SK-N-SH (cell line): ENCODE results near the gene SPRYD4. TPM values are rescaled to one million over a fixed set of nuclear protein-coding genes. Genes with fewer than 3 reads are reported as not detected.

Experiments used
- CTCF ChIA-PET: fragments of 300-600, 350-600 bp; formaldehyde crosslinking; extraction: SDS; loops from one replicate; lab custom pipeline; 2021; lab: Yijun Ruan, JAX
- POLR2A ChIA-PET: fragments of 350-600 bp; sonication (Branson Sonifier 250); formaldehyde crosslinking; extraction: SDS; loops from one replicate; lab custom pipeline; 2020; ENCODE audit warnings: antibody characterized with exemption, inconsistent platforms; lab: Yijun Ruan, JAX
- DNase-seq: peaks from one replicate; pipeline ENCODE4 v3.0.0; 2012
- H2AFZ ChIP-seq: fragments of 200-600 bp; sonication (generic); 2 replicates; pipeline ENCODE4 v1.8.1; 2016; ENCODE audit warnings: antibody characterized with exemption, mild to moderate bottlenecking, low read depth
- H3F3A ChIP-seq: fragments of 200-600 bp; sonication (generic); replicated peaks from 2 replicates; pipeline ENCODE3; 2016; ENCODE audit warnings: antibody characterized with exemption, mild to moderate bottlenecking; ENCODE audit not compliant: insufficient read depth
- H3K27ac ChIP-seq, 2 experiments: fragments of 200-500 bp in 1 of 2; fragments of 200-600 bp in 1 of 2; sonication (Bioruptor generic) in 1 of 2; sonication (generic), shearing (Covaris generic) in 1 of 2; 2 replicates each; pipeline versions ENCODE4 v1.5.1 to v1.6.1; 2014 to 2016; ENCODE audit warnings: low read depth in 2 of 2, inconsistent platforms in 1 of 2, low read length in 1 of 2, mild to moderate bottlenecking in 1 of 2, mixed read lengths in 1 of 2
- H3K27me3 ChIP-seq: fragments of 200-600 bp; sonication (generic), shearing (Covaris generic); 2 replicates; pipeline ENCODE4 v1.6.1; 2016; ENCODE audit warnings: mixed run types; ENCODE audit not compliant: insufficient read depth
- H3K36me3 ChIP-seq, 2 experiments: fragments of 200-500 bp in 1 of 2; fragments of 200-600 bp in 1 of 2; sonication (Bioruptor generic) in 1 of 2; sonication (generic) in 1 of 2; replicated peaks in 1 of 2; 2 replicates each; pipeline versions ENCODE3 to v1.5.1; 2014 to 2016; ENCODE audit warnings: low read length in 1 of 2, mild to moderate bottlenecking in 1 of 2; ENCODE audit not compliant: insufficient read depth in 2 of 2, control insufficient read depth in 1 of 2
- H3K4me1 ChIP-seq, 2 experiments: fragments of 200-500 bp in 1 of 2; fragments of 200-600 bp in 1 of 2; sonication (Bioruptor generic) in 1 of 2; sonication (generic), shearing (Covaris generic) in 1 of 2; 2 replicates each; pipeline versions ENCODE4 v1.5.1 to v1.6.1; 2014 to 2016; ENCODE audit warnings: low read depth in 1 of 2, low read length in 1 of 2, mixed run types in 1 of 2; ENCODE audit not compliant: insufficient read depth in 2 of 2, control insufficient read depth in 1 of 2
- H3K4me2 ChIP-seq: fragments of 200-600 bp; sonication (generic), shearing (Covaris generic); 2 replicates; pipeline ENCODE4 v1.6.1; 2017; ENCODE audit warnings: mixed run types
- H3K4me3 ChIP-seq, 2 experiments: fragments of 200-500 bp in 1 of 2; fragments of 200-600 bp in 1 of 2; sonication (Bioruptor generic) in 1 of 2; sonication (generic), shearing (Covaris generic) in 1 of 2; 2 replicates each; pipeline versions ENCODE4 v1.5.1 to v1.8.1; 2014 to 2016; ENCODE audit warnings: low read depth in 2 of 2, inconsistent platforms in 1 of 2, low read length in 1 of 2, mild to moderate bottlenecking in 1 of 2, mixed read lengths in 1 of 2, moderate library complexity in 1 of 2
- H3K79me2 ChIP-seq: fragments of 200-600 bp; sonication (generic); 2 replicates; pipeline ENCODE4 v1.8.1; 2017; ENCODE audit warnings: mild to moderate bottlenecking; ENCODE audit not compliant: insufficient read depth
- H3K9ac ChIP-seq: fragments of 200-600 bp; sonication (generic); 2 replicates; pipeline ENCODE4 v1.6.1; 2017; ENCODE audit warnings: mixed run types
- H3K9me2 ChIP-seq: fragments of 200-600 bp; sonication (generic); 2 replicates; pipeline ENCODE4 v1.6.1; 2017; ENCODE audit warnings: mixed run types
- H3K9me3 ChIP-seq: fragments of 200-600 bp; sonication (generic); 2 replicates; pipeline ENCODE4 v1.6.1; 2017; ENCODE audit warnings: mixed run types, mild to moderate bottlenecking, moderate library complexity
- H4K20me1 ChIP-seq: fragments of 200-600 bp; sonication (generic); 2 replicates; pipeline ENCODE4 v1.6.1; 2017; ENCODE audit warnings: mild to moderate bottlenecking, mixed run types; ENCODE audit not compliant: insufficient read depth
- CTCF ChIP-seq: fragments of 200-600 bp; sonication (generic); IDR thresholded peaks from 2 replicates; pipeline ENCODE4 v1.6.1; 2017; ENCODE audit warnings: antibody characterized with exemption, mild to moderate bottlenecking, moderate library complexity
- ELF1 ChIP-seq: IDR thresholded peaks from 2 replicates; pipeline ENCODE4 v1.4.0; 2012
- EP300 ChIP-seq, 2 experiments: IDR thresholded peaks; 2 replicates each; pipeline versions ENCODE4 v1.4.0 to v1.6.1; 2012; ENCODE audit warnings: borderline replicate concordance in 1 of 2, low read depth in 1 of 2, low read length in 1 of 2
- FOSL2 ChIP-seq: IDR thresholded peaks from 2 replicates; pipeline ENCODE4 v1.4.0; 2012; ENCODE audit warnings: low read depth, mild to moderate bottlenecking, moderate library complexity, borderline replicate concordance
- FOXJ3 ChIP-seq: sonication (generic); formaldehyde crosslinking; IDR thresholded peaks from 2 replicates; pipeline ENCODE4 v1.5.1; 2020; ENCODE audit warnings: mild to moderate bottlenecking, missing genetic modification reagents
- GATA2 ChIP-seq: sonication (generic); formaldehyde crosslinking; IDR thresholded peaks from 2 replicates; pipeline ENCODE4 v1.5.0; 2020; ENCODE audit warnings: mild to moderate bottlenecking, missing genetic modification reagents
- IRF3 ChIP-seq: fragments of 150-350 bp; IDR thresholded peaks from 2 replicates; pipeline ENCODE4 v1.6.1; 2016; ENCODE audit warnings: mild to moderate bottlenecking, low read depth, low read length
- JUND ChIP-seq: IDR thresholded peaks from 2 replicates; pipeline ENCODE4 v1.4.0; 2012
- MAX ChIP-seq: IDR thresholded peaks from 2 replicates; pipeline ENCODE4 v1.4.0; 2012; ENCODE audit warnings: low read depth
- RAD21 ChIP-seq: IDR thresholded peaks from 2 replicates; pipeline ENCODE4 v1.6.1; 2012; ENCODE audit warnings: mild to moderate bottlenecking, low read length
- RCOR1 ChIP-seq: fragments of 150-350 bp; IDR thresholded peaks from 2 replicates; pipeline ENCODE4 v1.6.1; 2017; ENCODE audit warnings: antibody characterized with exemption, low read length
- RXRA ChIP-seq: IDR thresholded peaks from 2 replicates; pipeline ENCODE4 v1.4.0; 2012; ENCODE audit warnings: low read depth, mild to moderate bottlenecking, borderline replicate concordance
- SIN3A ChIP-seq: IDR thresholded peaks from 2 replicates; pipeline ENCODE4 v1.6.1; 2012; ENCODE audit warnings: low read depth, mild to moderate bottlenecking, low read length, moderate library complexity, borderline replicate concordance
- SMC3 ChIP-seq: IDR thresholded peaks from 2 replicates; pipeline ENCODE4 v1.6.1; 2012; ENCODE audit warnings: low read depth, low read length, improper control_type of control experiment
- TAF1 ChIP-seq: IDR thresholded peaks from 2 replicates; pipeline ENCODE4 v1.6.1; 2012; ENCODE audit warnings: low read depth, mild to moderate bottlenecking, low read length, moderate library complexity, borderline replicate concordance
- TCF12 ChIP-seq: IDR thresholded peaks from 2 replicates; pipeline ENCODE4 v1.4.0; 2012
- TEAD4 ChIP-seq: IDR thresholded peaks from 2 replicates; pipeline ENCODE4 v1.4.0; 2012; ENCODE audit warnings: mild to moderate bottlenecking, borderline replicate concordance; ENCODE audit not compliant: insufficient read depth
- USF1 ChIP-seq: IDR thresholded peaks from 2 replicates; pipeline ENCODE4 v1.4.0; 2012; ENCODE audit warnings: low read depth, borderline replicate concordance
- USF2 ChIP-seq: fragments of 150-350 bp; IDR thresholded peaks from 2 replicates; pipeline ENCODE4 v1.6.1; 2017; ENCODE audit warnings: antibody characterized with exemption, low read length, low read depth, borderline replicate concordance
- YY1 ChIP-seq: IDR thresholded peaks from 2 replicates; pipeline ENCODE4 v1.4.0; 2012; ENCODE audit warnings: low read depth, mild to moderate bottlenecking
- WGBS: methylation state at CpG from one replicate; pipeline ENCODE4 v1.1.6; 2017; ENCODE audit warnings: low lambda C conversion rate; 5-methylcytosine and 5-hydroxymethylcytosine counted together
- polyA plus RNA-seq, 3 experiments: library from polyadenylated mRNA; depleted of rRNA; stranded (reverse); fragments of >200 nt; gene quantifications; 2 replicates each; pipeline ENCODE4 v1.2.3, GENCODE V29; 2012

SPRYD4 gene
- polyA plus RNA-seq, 1 of the 3 experiments (the other 2 are of a cell fraction) = 2.6 TPM

GRCh38 chr12:56486694-56487093 lies 18.3 kb downstream of the SPRYD4 start:
- Histone ChIP-seq H3F3A (peaks cover 7% of the 10 kb centered on the region), H3K4me2 (no peak overlapping the region), H3K79me2 (no peaks in the 10 kb centered on the region), H2AFZ (no peak overlapping the region), H3K27me3 (peaks cover 10% of the 10 kb centered on the region; the same call in 1 of the 2 replicates), H3K36me3 (no peaks in the 10 kb centered on the region), H3K4me3 (no peak overlapping the region), H3K9ac (no peak overlapping the region), H3K27ac (no peak overlapping the region), H4K20me1 (no peaks in the 10 kb centered on the region), H3K4me1 (peaks cover 0 to 10% of the 10 kb centered on the region in 2 experiments; a peak in 1 of 4 replicates), H3K9me2 (no peaks in the 10 kb centered on the region), H3K9me3 (no peaks in the 10 kb centered on the region)
- POLR2A ChIA-PET = no interaction called here
- 90% methylated on average over 12 of the region's 12 CpGs for WGBS
- DNase-seq = no peak
- CTCF ChIA-PET = interaction anchor here (0.9 kb wide), 1 partner anchor 13 kb away, joined by 3 read pairs; no protein-coding TSS in a partner anchor
- TF ChIP-seq SMC3 = no peak
- TF ChIP-seq GATA2 (CRISPR knock-in tag) = no peak
- no peak for TF ChIP-seq TAF1
- no peak for TF ChIP-seq RCOR1
- no peak for TF ChIP-seq FOSL2
- TF ChIP-seq EP300 (IDR thresholded peaks at IDR 0.05; ENCODE audit: borderline replicate concordance in 1 of 2, low read depth in 1 of 2, low read length in 1 of 2) = no peak
- TF ChIP-seq RXRA = no peak
- TF ChIP-seq IRF3 = no peak
- TF ChIP-seq CTCF = no peak
- no peak for TF ChIP-seq FOXJ3
- TF ChIP-seq USF1 = no peak
- no peak for TF ChIP-seq USF2
- TF ChIP-seq JUND = no peak
- TF ChIP-seq RAD21 = no peak
- TF ChIP-seq ELF1 = no peak
- no peak for TF ChIP-seq MAX
- TF ChIP-seq TEAD4 = no peak
- no peak for TF ChIP-seq YY1
- TF ChIP-seq SIN3A = no peak
- TF ChIP-seq TCF12 = no peak
